Measurements from ENCODE around the gene STAB2.

The STAB2 gene

GRCh38 chr12:103736572-103736971 is 149.5 kb downstream of the STAB2 start:
- TF ChIP-seq, protein P1, sequence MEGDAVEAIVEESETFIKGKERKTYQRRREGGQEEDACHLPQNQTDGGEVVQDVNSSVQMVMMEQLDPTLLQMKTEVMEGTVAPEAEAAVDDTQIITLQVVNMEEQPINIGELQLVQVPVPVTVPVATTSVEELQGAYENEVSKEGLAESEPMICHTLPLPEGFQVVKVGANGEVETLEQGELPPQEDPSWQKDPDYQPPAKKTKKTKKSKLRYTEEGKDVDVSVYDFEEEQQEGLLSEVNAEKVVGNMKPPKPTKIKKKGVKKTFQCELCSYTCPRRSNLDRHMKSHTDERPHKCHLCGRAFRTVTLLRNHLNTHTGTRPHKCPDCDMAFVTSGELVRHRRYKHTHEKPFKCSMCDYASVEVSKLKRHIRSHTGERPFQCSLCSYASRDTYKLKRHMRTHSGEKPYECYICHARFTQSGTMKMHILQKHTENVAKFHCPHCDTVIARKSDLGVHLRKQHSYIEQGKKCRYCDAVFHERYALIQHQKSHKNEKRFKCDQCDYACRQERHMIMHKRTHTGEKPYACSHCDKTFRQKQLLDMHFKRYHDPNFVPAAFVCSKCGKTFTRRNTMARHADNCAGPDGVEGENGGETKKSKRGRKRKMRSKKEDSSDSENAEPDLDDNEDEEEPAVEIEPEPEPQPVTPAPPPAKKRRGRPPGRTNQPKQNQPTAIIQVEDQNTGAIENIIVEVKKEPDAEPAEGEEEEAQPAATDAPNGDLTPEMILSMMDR (IDR thresholded peaks at IDR 0.05; ENCODE audit: insufficient read depth, low read length, missing control alignments) = no peak
- DNase-seq (ENCODE audit: low read depth, low spot score) = no peak
- CTCF ChIA-PET = no interaction called here
- POLR2A ChIA-PET = no interaction called here
- H3K4me3 ChIP-seq (ENCODE audit: low read depth, low read length) = no peak overlapping the region

- no peak for DNase-seq (ENCODE audit: low read depth, low spot score)
- POLR2A ChIA-PET = no interaction called here
- CTCF ChIA-PET = no interaction called here
- TF ChIP-seq, protein P1 (IDR thresholded peaks at IDR 0.05; ENCODE audit: insufficient read depth, low read length, missing control alignments) = no peak
- H3K4me3 ChIP-seq (ENCODE audit: low read depth, low read length) = no peak overlapping the region
Observed at GRCh38 chr12:103737881-103738280, 150.8 kb downstream of the STAB2 start.

DNA sequence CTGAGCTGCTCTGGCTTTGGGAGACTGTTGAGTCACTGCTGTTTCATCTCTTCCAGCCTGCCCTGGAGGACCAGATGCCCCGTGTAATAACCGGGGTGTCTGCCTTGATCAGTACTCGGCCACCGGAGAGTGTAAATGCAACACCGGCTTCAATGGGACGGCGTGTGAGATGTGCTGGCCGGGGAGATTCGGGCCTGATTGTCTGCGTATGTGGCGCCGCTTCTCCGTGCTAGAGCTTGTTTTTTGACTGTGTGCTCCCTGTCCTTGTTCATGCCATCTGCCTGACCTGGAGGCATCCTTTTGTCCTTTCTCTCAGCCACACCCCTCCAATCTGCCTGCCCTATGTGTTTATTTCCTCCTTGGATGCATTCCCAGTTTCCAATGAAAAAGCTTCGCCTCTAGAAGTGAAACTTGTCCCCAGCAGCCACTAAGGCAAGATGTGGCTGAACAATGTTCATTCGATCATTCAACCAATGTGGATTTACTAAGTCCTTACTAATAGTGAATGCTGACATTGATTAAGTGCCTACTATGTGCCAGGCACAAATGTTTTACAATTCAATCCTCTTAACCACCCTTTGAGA is 155.4 kb downstream of the STAB2 start:
- no peak for DNase-seq (ENCODE audit: low read depth, low spot score)
- ChIA-PET POLR2A (no interaction called here), CTCF (interaction anchor here (0.8 kb wide), 1 partner anchor 17 kb away, joined by 3 read pairs; no protein-coding TSS in a partner anchor)
- TF ChIP-seq, protein P1 (IDR thresholded peaks at IDR 0.05; ENCODE audit: insufficient read depth, low read length, missing control alignments) = no peak
- no peak overlapping the region for H3K4me3 ChIP-seq (ENCODE audit: low read depth, low read length)

DNA sequence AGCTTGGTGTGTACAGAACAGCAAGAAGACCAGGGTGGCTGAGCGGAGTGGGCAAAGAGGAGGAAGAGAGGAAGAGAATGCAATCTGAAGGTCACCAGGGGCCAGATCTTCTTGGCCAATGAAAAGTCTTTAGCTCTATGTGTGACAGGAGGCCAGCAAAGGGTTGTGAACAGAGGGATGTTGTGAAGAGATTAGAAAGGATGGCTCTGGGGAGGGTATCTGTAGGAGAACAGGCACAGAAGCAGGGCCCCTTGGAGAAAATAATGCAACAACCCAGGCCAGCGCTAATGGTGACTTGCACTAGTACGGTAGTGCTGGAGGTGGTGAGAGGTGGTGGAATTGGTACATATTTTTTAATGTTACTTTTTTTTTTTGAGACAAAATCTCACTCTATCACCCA is 156.7 kb downstream of the STAB2 start:
- TF ChIP-seq, protein P1 (IDR thresholded peaks at IDR 0.05; ENCODE audit: insufficient read depth, low read length, missing control alignments) = no peak
- CTCF ChIA-PET = interaction anchor here (1.0 kb wide), 1 partner anchor 29 kb away, joined by 3 read pairs; no protein-coding TSS in a partner anchor
- POLR2A ChIA-PET = no interaction called here
- no peak overlapping the region for H3K4me3 ChIP-seq (ENCODE audit: low read depth, low read length)
- DNase-seq (ENCODE audit: low read depth, low spot score) = no peak

GRCh38 chr12:103745962-103746361 is 158.9 kb downstream of the STAB2 start:
- ChIA-PET CTCF (interaction anchor here (1.1 kb wide), 1 partner anchor 124 kb away, joined by 3 read pairs; no protein-coding TSS in a partner anchor), POLR2A (no interaction called here)
- H3K4me3 ChIP-seq (ENCODE audit: low read depth, low read length) = no peak overlapping the region
- no peak for DNase-seq (ENCODE audit: low read depth, low spot score)
- TF ChIP-seq, protein P1 (IDR thresholded peaks at IDR 0.05; ENCODE audit: insufficient read depth, low read length, missing control alignments) = no peak

DNA sequence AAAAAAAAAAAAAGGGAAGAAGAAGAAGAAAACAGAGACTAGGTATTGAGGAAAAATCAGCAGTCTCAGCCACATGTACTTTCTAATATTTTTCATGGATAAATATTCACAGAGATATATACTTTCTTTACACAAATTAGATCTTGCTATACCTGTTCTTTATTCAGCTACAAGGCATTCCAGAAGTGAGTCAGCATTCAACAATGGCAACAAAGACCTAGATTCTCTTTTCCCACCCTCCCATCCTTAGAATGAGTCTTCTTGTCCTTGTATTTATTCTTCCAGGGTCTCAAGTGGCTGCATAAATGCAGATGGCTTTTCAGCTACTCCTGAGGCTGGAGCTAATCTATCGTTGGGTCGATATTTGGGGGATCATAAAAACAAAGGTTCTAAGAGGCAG is 160.9 kb downstream of the STAB2 start:
- H3K4me3 ChIP-seq (ENCODE audit: low read depth, low read length) = no peak overlapping the region
- CTCF ChIA-PET = no interaction called here
- POLR2A ChIA-PET = no interaction called here
- DNase-seq (ENCODE audit: low read depth, low spot score) = no peak
- TF ChIP-seq, protein P1 (IDR thresholded peaks at IDR 0.05; ENCODE audit: insufficient read depth, low read length, missing control alignments) = no peak

Data from AG04449 (cell line).